ENCODE data around the gene AP1G1.
A peak's percentile ranks its signal among the peaks of the same experiment; 100 is the strongest.

The AP1G1 gene

GRCh38 chr16:71754108-71754507, 54.5 kb downstream of the AP1G1 start:
- Histone ChIP-seq H3K4me2 (ENCODE audit: low read length) (no peak overlapping the region), H3K79me2 (ENCODE audit: control insufficient read depth, low read length) (no peaks in the 10 kb centered on the region), H3K4me3 (ENCODE audit: low read length) (no peak overlapping the region), H3K9me3 (ENCODE audit: control insufficient read depth, insufficient read depth, low read length) (no peaks in the 10 kb centered on the region), H3F3A (ENCODE audit: control insufficient read depth, insufficient read depth) (peaks cover 4% of the 10 kb centered on the region; the same call in 1 of the 2 replicates), H3K27me3 (ENCODE audit: control insufficient read depth, low read length) (no peaks in the 10 kb centered on the region), H3K4me1 (ENCODE audit: control insufficient read depth, low read length) (no peaks in the 10 kb centered on the region), H3K27ac (ENCODE audit: low read depth, low read length) (no peak overlapping the region), H3K9me2 (replicated peaks; ENCODE audit: control insufficient read depth, low read length) (no peaks in the 10 kb centered on the region), H4K20me1 (ENCODE audit: control insufficient read depth, insufficient read depth, low read depth, low read length) (no peaks in the 10 kb centered on the region), H3K36me3 (ENCODE audit: control insufficient read depth, low read length) (peaks cover 76% of the 10 kb centered on the region)
- no peak for TF ChIP-seq EZH2phosphoT487 (IDR thresholded peaks at IDR 0.05; ENCODE audit: borderline replicate concordance, low read length)
- TF ChIP-seq CTCF (IDR thresholded peaks at IDR 0.05; ENCODE audit: low read depth, low read length, poor library complexity, severe bottlenecking), result no peak

GRCh38 chr16:71748226-71748625, 60.4 kb downstream of the AP1G1 start:
- no peaks in the 10 kb centered on the region for H3K4me1 ChIP-seq (ENCODE audit: control insufficient read depth, low read length)
- H3K4me2 ChIP-seq (ENCODE audit: low read length), result no peak overlapping the region
- no peaks in the 10 kb centered on the region for H3K79me2 ChIP-seq (ENCODE audit: control insufficient read depth, low read length)
- no peak overlapping the region for H3K27ac ChIP-seq (ENCODE audit: low read depth, low read length)
- no peaks in the 10 kb centered on the region for H3K9me3 ChIP-seq (ENCODE audit: control insufficient read depth, insufficient read depth, low read length)
- H3K36me3 ChIP-seq (ENCODE audit: control insufficient read depth, low read length), result peaks cover 62% of the 10 kb centered on the region
- TF ChIP-seq EZH2phosphoT487 (IDR thresholded peaks at IDR 0.05; ENCODE audit: borderline replicate concordance, low read length) (no peak), CTCF (IDR thresholded peaks at IDR 0.05; ENCODE audit: low read depth, low read length, poor library complexity, severe bottlenecking) (no peak)
- no peaks in the 10 kb centered on the region for H3K9me2 ChIP-seq (replicated peaks; ENCODE audit: control insufficient read depth, low read length)
- H4K20me1 ChIP-seq (ENCODE audit: control insufficient read depth, insufficient read depth, low read depth, low read length), result no peaks in the 10 kb centered on the region
- no peaks in the 10 kb centered on the region for H3K27me3 ChIP-seq (ENCODE audit: control insufficient read depth, low read length)
- H3F3A ChIP-seq (ENCODE audit: control insufficient read depth, insufficient read depth), result peaks cover 11% of the 10 kb centered on the region
- H3K4me3 ChIP-seq (ENCODE audit: low read length), result no peak overlapping the region

- H3K36me3 ChIP-seq (ENCODE audit: control insufficient read depth, low read length), result peaks cover 58% of the 10 kb centered on the region
- H3K79me2 ChIP-seq (ENCODE audit: control insufficient read depth, low read length), result no peaks in the 10 kb centered on the region
- TF ChIP-seq EZH2phosphoT487 (IDR thresholded peaks at IDR 0.05; ENCODE audit: borderline replicate concordance, low read length), result no peak
- peak; percentile 73 for TF ChIP-seq CTCF (IDR thresholded peaks at IDR 0.05; ENCODE audit: low read depth, low read length, poor library complexity, severe bottlenecking)
- no peaks in the 10 kb centered on the region for H3K27me3 ChIP-seq (ENCODE audit: control insufficient read depth, low read length)
- H3K9me3 ChIP-seq (ENCODE audit: control insufficient read depth, insufficient read depth, low read length), result no peaks in the 10 kb centered on the region
- no peak overlapping the region for H3K4me3 ChIP-seq (ENCODE audit: low read length)
- no peak overlapping the region for H3K27ac ChIP-seq (ENCODE audit: low read depth, low read length)
- H3K4me1 ChIP-seq (ENCODE audit: control insufficient read depth, low read length), result no peaks in the 10 kb centered on the region
- peaks cover 8% of the 10 kb centered on the region; the same call in 1 of the 2 replicates for H3F3A ChIP-seq (ENCODE audit: control insufficient read depth, insufficient read depth)
- H4K20me1 ChIP-seq (ENCODE audit: control insufficient read depth, insufficient read depth, low read depth, low read length), result no peaks in the 10 kb centered on the region
- H3K9me2 ChIP-seq (replicated peaks; ENCODE audit: control insufficient read depth, low read length), result no peaks in the 10 kb centered on the region
- H3K4me2 ChIP-seq (ENCODE audit: low read length), result no peak overlapping the region
These were observed 62.1 kb downstream of the AP1G1 start for GRCh38 chr16:71746442-71747046.
